CD4-positive, alpha-beta T cell treated with Interleukin-2 at 100 ng/mL for 4 hours (primary cell): ENCODE results near the gene RPP38.

Experiments
- DNase-seq: peaks from one replicate; pipeline ENCODE4 v3.0.0-alpha.2; 2020; ENCODE audit warnings: low spot score

The RPP38 gene

GRCh38 chr10:15112657-15113056, 15.5 kb downstream of the RPP38 start:
- no peak for DNase-seq

- DNase-seq: no peak
Measured at GRCh38 chr10:15113766-15114165, 16.6 kb downstream of the RPP38 start.

- no peak for DNase-seq
Measured at GRCh38 chr10:15116225-15116624, 19.1 kb downstream of the RPP38 start.

GRCh38 chr10:15118615-15119014, 21.5 kb downstream of the RPP38 start:
- no peak for DNase-seq

- DNase-seq: no peak
Measured at GRCh38 chr10:15120523-15120922, 23.4 kb downstream of the RPP38 start.

GRCh38 chr10:15121707-15122106, 24.6 kb downstream of the RPP38 start:
- DNase-seq: no peak

GRCh38 chr10:15122477-15123030, 25.4 kb downstream of the RPP38 start:
- DNase-seq: no peak

- no peak for DNase-seq
Measured at GRCh38 chr10:15123749-15124184, 26.6 kb downstream of the RPP38 start.

GRCh38 chr10:15124190-15124589, 27.0 kb downstream of the RPP38 start:
- no peak for DNase-seq

- no peak for DNase-seq
Measured at GRCh38 chr10:15124908-15125307, 27.8 kb downstream of the RPP38 start.

- no peak for DNase-seq
Measured at GRCh38 chr10:15131330-15131729, 34.2 kb downstream of the RPP38 start.

GRCh38 chr10:15136129-15137035, 39.2 kb downstream of the RPP38 start:
- no peak for DNase-seq

- no peak for DNase-seq
Measured at GRCh38 chr10:15137036-15137359, 39.8 kb downstream of the RPP38 start.

- DNase-seq: no peak
Measured at GRCh38 chr10:15137636-15138035, 40.5 kb downstream of the RPP38 start.

GRCh38 chr10:15140698-15141097, 43.5 kb downstream of the RPP38 start:
- DNase-seq: no peak

GRCh38 chr10:15141136-15142054, 44.2 kb downstream of the RPP38 start:
- DNase-seq: no peak

- no peak for DNase-seq
Measured at GRCh38 chr10:15144788-15145187, 47.6 kb downstream of the RPP38 start.

GRCh38 chr10:15146366-15146765, 49.2 kb downstream of the RPP38 start:
- DNase-seq: no peak

GRCh38 chr10:15147594-15148392, 50.6 kb downstream of the RPP38 start:
- DNase-seq: no peak

- no peak for DNase-seq
Measured at GRCh38 chr10:15149042-15149771, 52.1 kb downstream of the RPP38 start.

- no peak for DNase-seq
Measured at GRCh38 chr10:15150563-15150962, 53.4 kb downstream of the RPP38 start.
